ENCODE data around the gene NAPA.

The NAPA gene

DNA sequence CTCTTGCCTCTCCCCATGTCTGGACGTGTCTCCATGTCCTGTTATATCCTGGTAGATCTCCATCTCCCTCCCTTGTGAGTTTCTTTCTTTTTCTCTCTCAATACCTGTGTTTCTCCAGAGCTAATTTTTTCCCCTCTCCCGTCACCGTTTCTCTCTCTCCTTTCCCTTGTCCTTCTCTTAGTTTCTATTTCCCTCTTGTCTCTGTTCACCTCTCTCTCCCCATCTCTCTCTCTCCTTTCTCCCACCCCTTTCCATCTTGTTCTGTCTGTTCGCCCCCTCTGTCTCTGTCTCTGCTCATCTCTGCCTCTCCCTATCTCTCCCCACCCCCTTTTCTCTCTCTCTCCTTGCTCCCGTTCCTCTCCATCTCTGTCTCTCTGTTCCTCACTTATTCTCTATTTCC, 56.2 kb downstream of the NAPA start:
- TF ChIP-seq ZNF274 (IDR thresholded peaks at IDR 0.05; ENCODE audit: low read depth, low read length): no peak
- no peak overlapping the region for H3K4me3 ChIP-seq (ENCODE audit: low read length)

DNA sequence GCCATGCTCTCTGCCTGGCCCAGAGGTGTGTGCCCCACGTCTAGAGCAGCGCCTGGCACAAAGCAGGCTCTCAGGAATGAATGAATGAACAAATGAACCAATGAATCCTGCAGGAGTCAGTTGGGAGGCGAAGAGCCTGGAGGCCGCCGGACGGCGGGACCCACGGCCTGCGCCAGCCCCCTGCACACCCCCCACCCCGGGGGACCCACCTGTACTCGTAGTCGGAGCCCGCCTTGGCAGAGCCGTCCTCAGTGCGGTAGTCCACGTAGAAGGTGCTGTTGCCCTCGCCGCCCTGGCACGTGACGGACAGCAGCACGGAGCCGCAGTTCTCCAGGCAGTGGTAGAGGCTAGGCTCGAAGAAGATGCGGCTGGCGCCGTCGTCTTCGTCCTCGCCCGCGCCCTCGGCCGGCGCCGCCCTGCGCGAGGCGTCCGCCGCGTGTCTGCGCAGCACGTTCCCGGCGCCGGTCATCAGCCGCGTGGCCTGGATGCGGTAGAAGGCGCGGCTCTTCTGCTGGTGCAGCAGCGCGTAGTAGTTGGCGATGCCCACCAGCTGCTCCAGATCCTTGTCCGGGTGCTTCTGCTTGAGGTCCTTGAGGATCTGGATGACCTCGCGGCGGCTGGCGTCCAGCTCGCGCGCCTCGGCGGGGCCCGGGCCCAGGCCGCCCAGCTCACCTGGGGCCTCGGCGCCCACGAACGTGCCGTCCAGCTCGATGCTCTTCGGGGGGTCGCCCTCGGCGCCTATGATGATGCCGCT, 58.0 kb downstream of the NAPA start:
- H3K4me3 ChIP-seq (ENCODE audit: low read length): no peak overlapping the region
- TF ChIP-seq ZNF274 (IDR thresholded peaks at IDR 0.05; ENCODE audit: low read depth, low read length): no peak

DNA sequence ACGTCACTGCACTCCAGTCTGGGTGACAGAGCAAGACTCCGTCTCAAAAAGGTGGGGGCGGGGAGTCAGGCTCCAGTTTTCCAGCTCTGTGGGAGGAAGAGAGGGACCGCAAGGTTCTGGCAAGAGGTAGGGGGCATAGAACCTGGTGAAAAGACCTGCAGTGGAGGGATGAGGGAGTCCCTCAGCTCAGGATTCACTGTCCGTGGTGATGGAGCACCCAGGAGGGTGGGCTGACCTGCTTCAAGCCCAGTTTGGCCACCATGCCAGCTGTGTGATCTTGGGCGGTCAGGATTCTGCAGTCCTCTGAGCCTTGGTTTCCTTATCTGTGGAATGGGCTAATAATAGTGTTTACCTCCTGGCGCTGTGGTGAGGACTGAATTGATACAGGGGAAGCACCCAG, 64.4 kb downstream of the NAPA start:
- no peak overlapping the region for H3K4me3 ChIP-seq (ENCODE audit: low read length)
- TF ChIP-seq ZNF274 (IDR thresholded peaks at IDR 0.05; ENCODE audit: low read depth, low read length): no peak

DNA sequence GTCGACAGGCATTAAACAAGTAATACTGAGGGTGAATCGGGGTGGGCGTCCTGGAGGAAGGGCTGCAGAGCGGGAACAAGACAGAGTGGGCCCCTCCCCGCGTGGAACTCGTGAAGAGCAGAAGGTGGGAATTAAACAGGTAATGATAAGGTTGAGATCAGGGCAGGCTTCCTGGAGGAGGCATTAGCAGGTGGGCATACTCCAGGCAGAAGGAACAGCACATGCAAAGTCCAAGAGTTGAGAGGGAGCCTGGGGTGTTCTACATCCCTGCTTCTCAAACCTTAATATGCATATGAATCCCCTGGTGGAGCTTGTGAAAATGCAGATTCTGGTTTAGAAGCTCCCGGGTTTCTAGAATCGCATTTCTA, 66.5 kb downstream of the NAPA start:
- TF ChIP-seq ZNF274 (IDR thresholded peaks at IDR 0.05; ENCODE audit: low read depth, low read length): no peak
- H3K4me3 ChIP-seq (ENCODE audit: low read length): no peak overlapping the region

DNA sequence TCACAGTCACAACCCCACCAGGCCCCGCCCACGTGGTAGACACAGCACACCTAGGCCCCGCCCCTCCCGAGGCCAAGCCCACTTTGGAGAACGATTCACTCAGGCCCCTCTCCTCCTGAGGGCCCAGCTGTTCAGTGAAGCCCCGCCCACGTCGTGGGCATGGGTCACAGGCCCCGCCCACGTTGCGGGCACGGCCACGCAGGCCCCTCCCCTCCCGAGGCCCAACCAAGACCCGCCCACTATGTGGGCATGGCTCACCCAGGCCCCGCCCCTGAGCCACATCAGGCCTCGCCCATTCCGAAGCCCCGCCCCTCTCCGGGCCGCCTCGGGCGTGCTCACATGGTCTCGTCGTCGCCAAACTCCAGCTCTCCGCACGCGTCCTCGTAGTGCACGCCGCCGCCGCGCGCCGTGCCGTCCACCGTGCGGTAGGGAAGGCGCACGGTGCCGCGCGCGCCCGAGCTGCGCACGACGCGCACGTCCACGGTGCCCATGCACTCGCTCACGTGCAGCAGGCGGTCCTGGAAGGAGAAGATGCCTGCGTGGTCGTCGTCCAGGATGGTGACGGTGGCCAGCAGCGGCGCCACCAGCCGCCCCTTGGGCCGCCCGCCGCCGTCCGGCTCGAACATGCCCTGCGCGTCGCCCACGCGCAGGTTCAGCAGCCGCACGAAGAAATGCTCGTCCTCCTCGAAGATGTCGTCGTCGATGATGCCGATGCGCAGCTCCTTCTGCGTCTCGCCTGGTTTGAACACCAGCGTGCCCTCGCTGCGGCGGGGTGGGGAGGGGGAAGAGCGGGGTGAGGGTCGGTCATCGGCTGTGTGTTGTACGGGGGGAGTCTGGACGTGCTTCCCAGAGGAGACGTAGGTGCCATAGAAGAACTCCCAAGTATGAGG, 67.1 kb downstream of the NAPA start:
- H3K4me3 ChIP-seq (ENCODE audit: low read length): no peak overlapping the region
- TF ChIP-seq ZNF274 (IDR thresholded peaks at IDR 0.05; ENCODE audit: low read depth, low read length): no peak

DNA sequence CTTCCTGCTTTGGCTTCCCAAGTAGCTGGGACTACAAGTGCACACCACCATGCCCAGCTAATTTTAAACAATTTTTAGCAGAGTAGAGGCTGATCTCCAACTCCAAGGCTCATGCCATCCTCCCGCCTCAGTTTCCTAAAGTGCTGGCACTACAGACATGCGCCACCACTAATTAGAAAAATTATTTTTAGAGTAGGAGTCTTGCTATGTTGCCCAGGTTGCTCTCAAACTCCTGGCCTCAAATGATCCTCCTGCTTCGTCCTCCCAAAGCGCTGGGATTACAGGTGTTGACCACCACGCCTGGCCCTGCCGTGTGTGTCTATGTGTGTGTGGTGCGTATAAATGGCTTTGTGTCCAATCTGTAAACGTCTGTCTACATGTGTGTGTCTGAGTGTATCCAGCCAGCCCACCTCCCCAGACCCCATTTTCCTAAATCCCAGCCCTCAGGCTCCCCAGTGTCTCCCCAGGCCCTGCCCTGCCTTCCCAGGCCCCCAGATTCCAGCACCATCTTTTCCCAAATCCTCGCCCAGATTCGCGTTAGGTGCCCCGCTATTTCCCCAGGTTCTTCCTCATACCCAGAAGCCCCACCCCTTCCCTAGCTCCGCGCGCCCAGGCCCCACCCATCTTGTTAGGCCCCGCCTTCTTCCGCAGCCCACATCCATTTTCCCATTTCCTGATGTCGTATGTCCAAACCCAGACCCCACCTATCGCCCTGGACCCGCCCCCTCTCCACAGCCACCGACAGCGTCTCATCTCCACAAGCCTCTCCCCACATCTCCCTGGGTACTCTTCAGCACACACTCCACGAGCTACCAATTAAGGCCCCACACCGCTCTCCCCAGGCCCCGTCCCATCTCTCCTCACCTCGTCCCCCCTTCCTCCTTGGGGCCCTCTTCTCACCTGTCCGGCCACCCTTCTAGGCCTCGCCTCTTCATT, 68.1 kb downstream of the NAPA start:
- no peak for TF ChIP-seq ZNF274 (IDR thresholded peaks at IDR 0.05; ENCODE audit: low read depth, low read length)
- H3K4me3 ChIP-seq (ENCODE audit: low read length): no peak overlapping the region

DNA sequence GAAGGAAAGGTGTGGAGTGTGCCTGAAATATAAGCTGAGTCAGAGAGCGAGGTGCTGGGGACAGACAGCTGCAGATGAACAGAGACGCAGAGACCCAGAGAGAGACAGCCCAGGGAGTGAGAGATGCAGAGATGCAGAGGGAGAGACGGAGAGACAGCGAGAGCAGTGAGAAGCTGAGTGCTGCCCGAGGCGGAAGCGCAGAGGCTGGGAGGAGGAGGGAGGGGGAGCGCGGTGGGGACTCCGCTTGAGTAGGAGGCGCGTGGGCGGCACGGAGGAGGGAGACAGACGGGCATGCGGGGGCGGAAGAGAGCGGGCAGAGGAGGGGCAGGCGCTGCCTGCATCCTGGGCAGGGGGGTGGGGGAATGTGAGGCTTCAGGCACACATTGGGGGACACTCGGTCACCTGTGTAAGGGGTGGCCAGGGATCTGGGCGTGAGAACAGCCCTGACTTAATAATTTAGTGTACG, 68.9 kb downstream of the NAPA start:
- TF ChIP-seq ZNF274 (IDR thresholded peaks at IDR 0.05; ENCODE audit: low read depth, low read length): no peak
- H3K4me3 ChIP-seq (ENCODE audit: low read length): no peak overlapping the region

DNA sequence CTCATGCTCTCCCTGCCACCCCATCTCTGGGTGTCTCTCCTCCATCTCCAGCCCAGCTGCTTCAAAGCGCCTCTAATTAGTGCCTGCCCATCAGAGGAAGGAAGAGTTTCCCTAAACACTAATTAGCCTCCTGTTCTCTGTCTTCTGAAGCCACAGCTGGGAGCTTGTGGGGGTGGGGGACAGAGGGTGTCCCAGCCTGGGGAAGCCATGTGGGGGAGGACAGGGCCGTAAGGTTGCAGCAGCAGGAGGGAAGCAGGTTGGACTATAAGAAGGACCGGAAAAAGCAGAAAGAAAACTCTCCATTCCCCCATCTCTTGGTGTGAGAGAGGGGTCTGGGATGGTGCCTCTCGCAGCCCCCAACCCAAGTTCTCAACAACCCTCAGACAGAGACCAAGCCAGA, 69.3 kb downstream of the NAPA start:
- H3K4me3 ChIP-seq (ENCODE audit: low read length): no peak overlapping the region
- TF ChIP-seq ZNF274 (IDR thresholded peaks at IDR 0.05; ENCODE audit: low read depth, low read length): no peak

DNA sequence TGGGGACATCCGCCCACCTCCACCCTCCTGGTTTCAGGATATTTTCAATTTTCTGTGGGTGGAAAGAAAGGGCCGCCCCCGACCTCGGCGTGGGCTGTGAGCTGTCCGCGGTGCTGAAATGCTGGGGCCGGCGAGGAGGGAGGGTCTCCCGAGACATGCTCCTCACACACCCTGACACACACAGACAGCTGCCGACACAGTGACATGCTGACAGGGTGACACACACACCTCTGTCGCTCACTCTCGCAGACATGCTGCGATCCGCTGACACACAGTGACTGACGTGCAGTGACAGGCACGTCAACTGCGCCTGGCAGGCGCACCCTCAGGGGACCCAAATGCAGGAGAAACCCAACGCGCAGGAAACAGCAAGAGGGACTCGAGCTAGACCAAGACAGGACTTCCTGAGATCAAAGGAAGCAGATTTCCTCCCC, 70.5 kb downstream of the NAPA start:
- TF ChIP-seq ZNF274 (IDR thresholded peaks at IDR 0.05; ENCODE audit: low read depth, low read length): no peak

DNA sequence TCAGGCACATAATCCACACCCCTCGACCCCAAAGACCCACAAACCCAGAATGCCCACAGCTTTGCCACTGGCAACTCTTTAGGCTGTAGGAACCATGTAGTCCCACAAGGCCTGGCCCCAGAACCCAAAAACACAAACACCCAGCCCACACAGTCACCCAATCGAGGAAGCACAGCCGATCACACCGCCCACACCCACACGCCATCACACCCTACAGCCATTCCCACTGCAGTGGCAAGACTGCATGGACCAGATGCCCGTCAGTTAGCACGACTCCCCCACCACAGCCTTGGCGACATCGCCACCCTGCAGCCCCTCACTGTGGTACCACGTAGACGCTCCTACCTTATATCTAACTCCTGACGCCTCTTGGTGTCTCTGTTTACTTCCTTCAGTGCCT, 71.5 kb downstream of the NAPA start:
- no peak for TF ChIP-seq ZNF274 (IDR thresholded peaks at IDR 0.05; ENCODE audit: low read depth, low read length)
- no peak overlapping the region for H3K4me3 ChIP-seq (ENCODE audit: low read length)

More for the DNA sequence above, 70.5 kb downstream of the NAPA start:
- H3K4me3 ChIP-seq (ENCODE audit: low read length): no peak overlapping the region

DNA sequence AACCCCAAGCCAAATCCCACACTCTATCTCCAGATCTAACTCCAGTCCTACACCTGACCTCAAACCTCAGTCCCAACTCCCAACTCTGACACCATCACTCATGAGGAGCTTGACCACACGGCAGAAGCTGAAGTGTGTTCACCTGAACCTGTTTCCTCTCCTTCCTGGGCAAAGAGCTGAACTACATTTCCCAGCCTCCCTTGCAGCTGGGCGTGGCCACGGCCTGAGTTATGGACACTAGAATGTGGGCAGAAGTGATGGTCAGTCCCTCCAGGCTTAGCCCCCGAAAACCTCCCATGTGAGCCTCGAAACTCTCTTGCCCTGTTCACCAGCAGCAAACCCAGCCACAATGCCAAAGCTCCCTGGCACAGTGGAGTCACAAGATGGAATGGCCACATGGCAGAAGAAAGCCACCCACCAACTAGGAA, 76.1 kb downstream of the NAPA start:
- no peak overlapping the region for H3K4me3 ChIP-seq (ENCODE audit: low read length)
- no peak for TF ChIP-seq ZNF274 (IDR thresholded peaks at IDR 0.05; ENCODE audit: low read depth, low read length)
